ENCODE results near the gene TRIM56.
"Not testable (repeated sequence)": the region's sequence is repeated elsewhere in the genome, so short reads cannot be mapped to it uniquely, and the experiment has no call there.

TRIM56 gene

GRCh38 chr7:101132626-101133600 is 47.6 kb downstream of the TRIM56 start:
- Histone ChIP-seq H3K18ac (ENCODE audit: low read depth in 1 of 2, low read length in 2 of 2) (peak overlapping the region in 1 of 2 experiments; percentile 73), H3K36me3 (ENCODE audit: control insufficient read depth in 1 of 2, insufficient read depth in 2 of 2, low read depth in 1 of 2, low read length in 2 of 2) (peaks cover 64 to 79% of the 10 kb centered on the region in 2 experiments), H3K9ac (ENCODE audit: low read length) (peak overlapping the region; percentile 76), H3K4me1 (ENCODE audit: control insufficient read depth, insufficient read depth, low read depth, low read length) (peaks cover 31% of the 10 kb centered on the region), H3K27ac (ENCODE audit: low read length, poor library complexity, severe bottlenecking) (peak overlapping the region; percentile 44)
- H2BK5ac ChIP-seq (ENCODE audit: low read depth, low read length, poor library complexity, severe bottlenecking); H3K4me3 ChIP-seq (ENCODE audit: insufficient read depth in 1 of 2, low read depth in 1 of 2, low read length in 2 of 2); H4K91ac ChIP-seq (ENCODE audit: low read length); H2BK15ac ChIP-seq (ENCODE audit: low read depth, poor library complexity, severe bottlenecking); H4K8ac ChIP-seq (ENCODE audit: low read length); H2AFZ ChIP-seq (ENCODE audit: low read depth, low read length); H3K14ac ChIP-seq (ENCODE audit: low read length in 2 of 2); H2AK5ac ChIP-seq (ENCODE audit: low read length, severe bottlenecking); H2BK12ac ChIP-seq (ENCODE audit: low read length in 2 of 2); H3K27me3 ChIP-seq (ENCODE audit: control insufficient read depth in 1 of 2, insufficient read depth in 1 of 2, low read length in 2 of 2); H3K79me1 ChIP-seq (replicated peaks; ENCODE audit: low read length, poor library complexity, severe bottlenecking); H3K4ac ChIP-seq (ENCODE audit: low read depth in 1 of 2, low read length in 2 of 2); H3K23ac ChIP-seq (ENCODE audit: low read length in 2 of 2); H2BK120ac ChIP-seq (ENCODE audit: low read depth, low read length); H3K9me3 ChIP-seq (ENCODE audit: control insufficient read depth, low read length); H3K4me2 ChIP-seq (ENCODE audit: low read length, poor library complexity, severe bottlenecking): not testable (repeated sequence)
- peak; percentile 72 for DNase-seq
- WGBS, result 76% methylated on average over 15 of the region's 18 CpGs

- peak overlapping the region in 1 of 2 experiments; percentile 20 for H3K23ac ChIP-seq (ENCODE audit: low read length in 2 of 2)
- peak overlapping the region; percentile 56 for H2AK5ac ChIP-seq (ENCODE audit: low read length, severe bottlenecking)
- peak overlapping the region; percentile 27 for H4K8ac ChIP-seq (ENCODE audit: low read length)
- H3K9ac ChIP-seq (ENCODE audit: low read length), result peak overlapping the region; percentile 76
- peak overlapping the region; percentile 44 for H3K27ac ChIP-seq (ENCODE audit: low read length, poor library complexity, severe bottlenecking)
- peak; percentile 70 for DNase-seq
- H3K4me3 ChIP-seq (ENCODE audit: insufficient read depth in 1 of 2, low read depth in 1 of 2, low read length in 2 of 2), result peak overlapping the region; percentile 10 to 37
- no peak overlapping the region for H3K4me2 ChIP-seq (ENCODE audit: low read length, poor library complexity, severe bottlenecking)
- peak overlapping the region; percentile 37 for H2BK120ac ChIP-seq (ENCODE audit: low read depth, low read length)
- 75% methylated on average over 13 of the region's 15 CpGs for WGBS
- H3K14ac ChIP-seq (ENCODE audit: low read length in 2 of 2), result peak overlapping the region in 1 of 2 experiments; percentile 14
- H2AFZ ChIP-seq (ENCODE audit: low read depth, low read length), result no peak overlapping the region
- H3K4ac ChIP-seq (ENCODE audit: low read depth in 1 of 2, low read length in 2 of 2), result peak overlapping the region; percentile 2 to 20
- H3K36me3 ChIP-seq (ENCODE audit: control insufficient read depth in 1 of 2, insufficient read depth in 2 of 2, low read depth in 1 of 2, low read length in 2 of 2), result peaks cover 58 to 74% of the 10 kb centered on the region in 2 experiments
- peak overlapping the region in 1 of 2 experiments; percentile 58 for H3K18ac ChIP-seq (ENCODE audit: low read depth in 1 of 2, low read length in 2 of 2)
- H2BK15ac ChIP-seq (ENCODE audit: low read depth, poor library complexity, severe bottlenecking), result peak overlapping the region; percentile 40
- H3K4me1 ChIP-seq (ENCODE audit: control insufficient read depth, insufficient read depth, low read depth, low read length), result peaks cover 23% of the 10 kb centered on the region
- H4K91ac ChIP-seq (ENCODE audit: low read length), result peak overlapping the region; percentile 9
- no peaks in the 10 kb centered on the region for H3K27me3 ChIP-seq (ENCODE audit: control insufficient read depth in 1 of 2, insufficient read depth in 1 of 2, low read length in 2 of 2)
- peaks cover 6% of the 10 kb centered on the region for H3K79me1 ChIP-seq (replicated peaks; ENCODE audit: low read length, poor library complexity, severe bottlenecking)
- H2BK12ac ChIP-seq (ENCODE audit: low read length in 2 of 2), result peak overlapping the region in 1 of 2 experiments; percentile 64
- H3K9me3 ChIP-seq (ENCODE audit: control insufficient read depth, low read length), result no peaks in the 10 kb centered on the region
- H2BK5ac ChIP-seq (ENCODE audit: low read depth, low read length, poor library complexity, severe bottlenecking), result no peak overlapping the region
Measured at GRCh38 chr7:101133621-101134398, 48.5 kb downstream of the TRIM56 start.

- Histone ChIP-seq H2BK15ac (ENCODE audit: low read depth, poor library complexity, severe bottlenecking) (no peak overlapping the region), H3K4me1 (ENCODE audit: control insufficient read depth, insufficient read depth, low read depth, low read length) (peaks cover 23% of the 10 kb centered on the region), H3K27ac (ENCODE audit: low read length, poor library complexity, severe bottlenecking) (peak overlapping the region; percentile 44), H3K4me3 (ENCODE audit: insufficient read depth in 1 of 2, low read depth in 1 of 2, low read length in 2 of 2) (peak overlapping the region in 1 of 2 experiments; percentile 37), H2BK120ac (ENCODE audit: low read depth, low read length) (peak overlapping the region; percentile 37), H3K4ac (ENCODE audit: low read depth in 1 of 2, low read length in 2 of 2) (no peak overlapping the region), H3K18ac (ENCODE audit: low read depth in 1 of 2, low read length in 2 of 2) (no peak overlapping the region), H2AFZ (ENCODE audit: low read depth, low read length) (no peak overlapping the region), H4K91ac (ENCODE audit: low read length) (no peak overlapping the region), H2BK5ac (ENCODE audit: low read depth, low read length, poor library complexity, severe bottlenecking) (no peak overlapping the region), H3K23ac (ENCODE audit: low read length in 2 of 2) (peak overlapping the region in 1 of 2 experiments; percentile 20), H4K8ac (ENCODE audit: low read length) (no peak overlapping the region), H3K9me3 (ENCODE audit: control insufficient read depth, low read length) (no peaks in the 10 kb centered on the region), H3K27me3 (ENCODE audit: control insufficient read depth in 1 of 2, insufficient read depth in 1 of 2, low read length in 2 of 2) (no peaks in the 10 kb centered on the region), H3K4me2 (ENCODE audit: low read length, poor library complexity, severe bottlenecking) (no peak overlapping the region), H3K9ac (ENCODE audit: low read length) (peak overlapping the region; percentile 76), H2AK5ac (ENCODE audit: low read length, severe bottlenecking) (peak overlapping the region; percentile 56), H2BK12ac (ENCODE audit: low read length in 2 of 2) (peak overlapping the region in 1 of 2 experiments; percentile 34), H3K14ac (ENCODE audit: low read length in 2 of 2) (no peak overlapping the region), H3K79me1 (replicated peaks; ENCODE audit: low read length, poor library complexity, severe bottlenecking) (peaks cover 6% of the 10 kb centered on the region), H3K36me3 (ENCODE audit: control insufficient read depth in 1 of 2, insufficient read depth in 2 of 2, low read depth in 1 of 2, low read length in 2 of 2) (peaks cover 58 to 74% of the 10 kb centered on the region in 2 experiments)
- DNase-seq, result peak; percentile 64
- 85% methylated on average over 2 of the region's 6 CpGs for WGBS
Measured at GRCh38 chr7:101134399-101134980, 49.2 kb downstream of the TRIM56 start.
